Measurements from ENCODE around the gene LIMCH1. TPM values are rescaled to one million over a fixed set of nuclear protein-coding genes. Genes with fewer than 3 reads are reported as not detected.

The LIMCH1 gene
- total RNA-seq, 1 experiment from 2014 or later: 31.1 TPM

- no peak for DNase-seq (ENCODE audit: low spot score)
Measured at GRCh38 chr4:41532336-41532735, 5.6 kb upstream of the LIMCH1 start.

DNA sequence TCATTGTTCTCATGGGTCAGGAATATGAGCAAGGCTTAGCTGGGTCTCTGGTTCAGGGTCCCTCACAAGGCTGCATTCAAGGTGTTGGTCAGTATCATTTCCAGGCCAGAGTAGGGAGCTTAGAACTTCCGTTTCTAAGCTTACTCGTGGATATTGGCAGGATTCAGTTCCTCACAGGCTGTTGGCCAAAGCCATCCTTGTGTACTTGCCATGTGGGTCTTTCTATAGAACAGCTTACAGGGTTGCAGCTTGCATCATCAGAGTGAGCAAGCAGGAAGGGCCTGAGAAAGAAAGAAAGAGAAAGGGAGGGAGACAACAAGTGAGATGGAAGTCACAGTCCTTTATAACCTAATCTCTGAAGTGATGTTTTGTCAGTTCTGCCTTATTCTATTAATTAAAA, 5.1 kb upstream of the LIMCH1 start:
- no peak for DNase-seq (ENCODE audit: low spot score)

GRCh38 chr4:41533680-41534079, 4.3 kb upstream of the LIMCH1 start:
- DNase-seq (ENCODE audit: low spot score): no peak

DNA sequence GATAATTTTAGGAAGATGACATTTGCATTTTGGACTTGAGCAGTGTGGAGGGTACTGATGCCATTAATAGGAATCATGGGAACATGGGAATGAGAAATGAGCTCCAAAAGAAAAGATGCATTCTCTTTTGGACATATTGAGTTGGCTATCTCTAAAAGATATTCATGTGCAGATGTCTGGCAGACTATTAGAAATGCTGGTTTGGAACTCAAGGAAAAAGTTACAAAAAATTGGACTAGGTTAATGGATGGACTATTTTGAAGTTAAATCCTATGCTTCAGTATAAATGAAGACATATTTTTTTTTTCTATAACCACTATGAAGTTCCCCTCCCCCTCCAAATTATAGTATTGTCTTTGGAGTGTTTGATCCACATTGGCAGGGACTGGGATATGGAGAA, 3.6 kb upstream of the LIMCH1 start:
- DNase-seq (ENCODE audit: low spot score): no peak

DNA sequence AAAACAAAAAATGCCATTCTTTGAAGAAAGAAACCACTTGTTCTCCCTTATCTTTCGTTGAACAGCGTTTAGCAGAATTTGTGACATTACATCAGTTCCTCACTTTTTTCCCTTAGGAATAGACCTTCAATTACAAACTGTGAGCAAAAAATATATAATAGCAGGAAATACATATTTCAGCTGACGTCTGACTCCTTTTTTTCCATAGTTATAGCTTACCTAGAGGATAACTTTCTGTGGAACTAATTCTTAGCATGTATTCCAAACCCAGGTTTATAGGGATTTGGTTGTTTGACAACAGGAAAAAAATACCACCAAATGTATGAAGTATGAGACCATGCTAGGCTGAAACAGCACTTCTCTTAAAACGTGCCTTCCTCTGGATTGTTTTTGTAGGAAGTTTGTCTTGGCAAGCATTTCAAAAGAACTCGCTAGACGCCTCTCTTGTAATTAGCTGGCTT, 2.0 kb upstream of the LIMCH1 start:
- no peak for DNase-seq (ENCODE audit: low spot score)

- no peak for DNase-seq (ENCODE audit: low spot score)
Measured at GRCh38 chr4:41537292-41537890, 566 bp upstream of the LIMCH1 start.

- peak; percentile 57 for DNase-seq (ENCODE audit: low spot score)
Measured at GRCh38 chr4:41538887-41539498, 1.0 kb downstream of the LIMCH1 start.

DNA sequence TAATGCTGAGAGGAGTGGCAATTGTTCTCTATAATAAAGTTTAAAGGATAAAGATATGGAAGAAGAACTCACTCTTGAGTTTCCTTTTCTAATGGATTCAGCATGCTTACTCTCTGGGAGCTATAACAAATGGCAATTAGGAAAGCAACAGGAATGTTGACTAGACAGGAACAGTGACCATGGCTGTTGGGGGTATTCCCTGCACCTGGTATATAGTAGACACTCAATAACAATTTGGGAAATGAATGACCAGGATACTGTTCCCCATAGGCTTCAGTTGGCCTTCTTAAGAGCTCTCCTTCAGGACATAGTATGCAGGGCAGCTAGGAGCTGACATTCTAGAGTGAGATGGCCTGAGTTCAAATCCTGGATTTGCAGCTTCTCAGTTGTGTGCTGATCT, 1.8 kb downstream of the LIMCH1 start:
- no peak for DNase-seq (ENCODE audit: low spot score)

DNA sequence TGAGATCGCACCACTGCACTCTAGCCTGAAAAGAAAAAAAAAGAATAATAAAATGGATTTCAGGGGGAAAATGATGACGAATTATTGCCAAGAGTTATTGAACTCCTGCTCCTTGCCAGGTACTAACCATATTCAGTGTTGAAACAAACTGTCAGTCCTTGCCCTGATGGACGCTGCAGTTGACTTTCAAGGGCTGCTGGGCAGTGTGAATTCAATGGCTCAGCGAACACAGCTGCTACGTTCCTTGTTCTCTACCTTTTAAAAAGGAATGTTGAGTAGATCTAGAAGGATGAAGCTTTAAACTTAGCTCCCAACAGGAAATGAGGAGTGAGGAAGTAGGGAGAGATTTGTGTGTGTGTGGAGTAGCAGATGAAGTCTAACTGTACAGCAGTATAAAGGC, 2.7 kb downstream of the LIMCH1 start:
- DNase-seq (ENCODE audit: low spot score): no peak

DNA sequence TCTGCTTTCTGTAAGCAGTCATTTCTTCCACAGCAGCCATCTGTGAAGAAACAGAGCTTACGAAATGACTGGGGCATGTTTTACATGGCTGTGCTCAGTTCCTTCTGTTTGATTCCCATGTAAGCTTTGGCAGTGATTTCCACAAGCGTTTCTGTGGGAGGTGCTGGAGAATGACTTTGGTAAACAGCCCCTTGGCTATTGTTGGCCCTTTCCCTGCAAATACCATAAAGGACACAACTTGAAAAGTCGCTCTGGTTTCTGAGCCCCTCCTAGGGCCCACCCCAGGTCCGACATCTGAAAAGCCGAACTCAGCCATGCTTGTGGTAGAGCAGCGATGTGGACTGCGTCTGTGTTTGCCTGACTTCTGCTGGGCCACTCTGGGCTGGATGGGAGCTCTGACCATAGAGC, 3.7 kb downstream of the LIMCH1 start:
- DNase-seq (ENCODE audit: low spot score): no peak

- DNase-seq (ENCODE audit: low spot score): no peak
Measured at GRCh38 chr4:41542526-41543275, 4.7 kb downstream of the LIMCH1 start.

DNA sequence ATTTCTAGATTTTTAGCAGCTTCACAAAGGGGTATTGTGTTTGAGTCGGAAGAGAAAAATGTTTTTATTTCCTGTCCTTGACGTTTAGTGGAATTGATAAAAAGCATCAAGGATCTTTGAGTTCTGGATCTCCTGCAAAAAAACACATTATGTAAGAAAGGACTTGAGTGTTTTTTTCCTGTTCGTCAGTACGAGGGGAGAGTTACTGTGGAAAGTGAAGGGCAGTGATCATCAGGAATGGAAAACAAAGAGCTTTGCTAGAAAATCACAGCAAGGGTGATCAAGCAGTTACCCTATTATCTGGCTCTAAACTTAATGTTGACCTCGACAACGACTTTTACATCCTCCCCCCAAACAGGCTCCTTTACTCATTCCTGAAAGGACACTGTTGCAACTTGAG, 7.3 kb downstream of the LIMCH1 start:
- no peak for DNase-seq (ENCODE audit: low spot score)

- no peak for DNase-seq (ENCODE audit: low spot score)
Measured at GRCh38 chr4:41546638-41547037, 8.7 kb downstream of the LIMCH1 start.

DNA sequence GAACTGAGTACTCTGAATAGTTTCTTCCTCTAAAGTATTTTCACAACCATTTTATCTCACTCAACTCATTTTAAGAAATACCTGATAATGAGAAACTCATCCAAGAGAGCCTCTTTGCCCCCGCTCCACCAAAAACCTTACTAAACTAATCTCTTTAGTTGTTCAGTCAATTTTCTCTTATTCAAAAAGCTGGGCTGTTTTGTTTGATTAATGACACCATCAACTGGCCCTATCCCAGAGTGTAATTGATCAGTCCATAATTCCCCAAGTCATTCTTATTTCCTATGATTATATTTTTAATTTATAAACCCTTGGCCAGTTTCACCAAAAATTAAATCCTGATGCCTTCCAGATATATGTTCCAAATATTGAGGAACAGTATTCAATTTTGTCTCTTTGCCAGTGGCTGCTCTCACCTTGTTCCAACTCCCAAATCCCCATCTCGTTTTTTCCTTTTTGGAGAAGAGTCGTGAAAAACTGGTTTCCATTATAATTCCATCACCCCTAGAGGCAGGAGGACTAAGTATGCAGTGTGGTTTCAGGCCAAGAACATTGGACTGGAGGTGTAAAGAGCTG, 10.4 kb downstream of the LIMCH1 start:
- DNase-seq (ENCODE audit: low spot score): no peak

- no peak for DNase-seq (ENCODE audit: low spot score)
Measured at GRCh38 chr4:41549478-41549877, 11.5 kb downstream of the LIMCH1 start.

DNA sequence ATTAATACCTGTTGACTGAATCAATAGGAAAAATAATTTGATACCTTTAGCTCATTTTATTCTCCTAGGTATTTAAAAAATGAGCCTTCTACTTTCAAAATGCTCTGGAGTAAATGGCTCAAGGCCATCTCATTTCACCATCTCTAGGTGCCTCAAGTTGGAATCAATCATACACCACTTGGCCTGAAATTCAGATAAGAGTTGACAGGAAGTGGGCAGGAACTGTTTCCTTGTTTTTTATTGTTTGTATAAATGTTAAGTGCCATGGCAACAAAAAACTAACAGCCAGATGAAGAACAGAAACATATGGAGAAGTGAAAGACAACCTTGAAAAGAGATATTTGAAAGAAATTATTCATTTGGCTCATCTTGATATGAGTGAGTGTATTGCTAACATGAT, 12.4 kb downstream of the LIMCH1 start:
- no peak for DNase-seq (ENCODE audit: low spot score)

- DNase-seq (ENCODE audit: low spot score): no peak
Measured at GRCh38 chr4:41551536-41551935, 13.6 kb downstream of the LIMCH1 start.

GRCh38 chr4:41554905-41555304, 16.9 kb downstream of the LIMCH1 start:
- DNase-seq (ENCODE audit: low spot score): no peak

DNA sequence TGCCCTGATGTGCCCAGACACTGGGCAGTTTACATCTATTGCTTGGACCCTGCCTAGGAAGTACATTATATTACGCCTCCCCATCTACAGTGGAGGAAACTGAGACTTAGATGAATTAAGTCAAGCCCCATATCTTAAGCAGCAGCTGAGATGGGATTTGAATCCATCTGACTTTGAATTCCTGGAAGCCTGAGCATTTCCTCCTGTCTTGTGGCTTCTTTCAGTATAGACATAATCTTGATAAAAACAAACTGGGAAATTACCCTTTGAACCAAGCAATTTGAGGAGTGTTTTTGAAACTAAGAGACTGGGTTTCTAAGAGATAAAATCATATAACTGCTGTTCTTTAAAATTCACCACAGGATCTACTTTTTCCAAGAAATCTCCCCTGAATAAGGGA, 18.6 kb downstream of the LIMCH1 start:
- no peak for DNase-seq (ENCODE audit: low spot score)

DNA sequence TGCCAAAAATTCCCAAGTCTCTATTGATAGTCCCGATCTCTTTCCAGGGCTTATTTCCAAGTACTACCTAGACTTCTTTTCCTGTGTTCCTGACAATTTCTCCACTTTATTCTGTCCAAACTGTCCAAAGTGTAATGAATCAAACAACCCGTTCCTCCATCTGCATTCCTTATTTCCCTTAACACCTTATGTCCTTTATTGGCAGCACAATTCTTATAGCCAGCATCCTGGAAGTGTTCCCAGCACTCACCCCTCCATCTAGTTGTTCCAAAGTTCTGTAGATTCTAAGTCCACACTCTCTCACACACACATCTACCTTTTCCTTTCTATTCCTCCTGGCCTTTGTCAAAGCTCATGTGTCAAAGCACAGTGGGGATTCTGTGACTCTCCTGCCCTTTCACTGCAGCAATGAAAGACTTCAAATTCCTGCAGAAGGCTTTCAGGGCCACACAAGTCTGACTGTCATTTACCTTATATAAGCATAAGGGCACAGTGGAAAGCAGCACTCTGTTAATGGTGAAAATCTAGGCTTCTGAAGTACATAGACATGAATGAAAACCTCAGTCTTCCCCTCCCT, 22.1 kb downstream of the LIMCH1 start:
- no peak for DNase-seq (ENCODE audit: low spot score)

- DNase-seq (ENCODE audit: low spot score): no peak
Measured at GRCh38 chr4:41561244-41561643, 23.3 kb downstream of the LIMCH1 start.

- no peak for DNase-seq (ENCODE audit: low spot score)
Measured at GRCh38 chr4:41567186-41567585, 29.2 kb downstream of the LIMCH1 start.
